ENCODE results near the gene KBTBD3.
"Not testable (repeated sequence)": the region's sequence is repeated elsewhere in the genome, so short reads cannot be mapped to it uniquely, and the experiment has no call there.

The KBTBD3 gene

DNA sequence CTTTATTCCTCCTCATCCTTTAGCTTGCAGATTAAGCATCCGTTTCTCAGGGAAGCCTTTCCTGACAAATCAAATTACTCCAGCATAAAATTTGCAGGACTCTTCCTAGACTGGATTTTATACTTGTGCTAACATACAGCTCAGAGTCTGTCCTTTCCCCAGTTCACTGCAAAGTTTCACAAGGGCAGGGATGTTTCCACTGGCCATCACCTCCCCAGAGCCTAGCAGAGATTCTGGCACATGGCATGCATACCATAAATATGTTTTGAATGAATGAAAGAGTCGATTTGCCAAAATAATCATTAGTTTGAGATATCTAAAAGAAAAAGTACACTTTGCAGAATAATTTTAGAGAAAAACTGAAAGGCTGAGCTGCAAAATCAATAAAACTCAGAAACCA lies 65.7 kb downstream of the KBTBD3 start:
- DNase-seq = no peak

- not testable (repeated sequence) for DNase-seq
Observed at GRCh38 chr11:106003094-106003493, 74.1 kb downstream of the KBTBD3 start.

- DNase-seq = no peak
Observed at GRCh38 chr11:106001304-106002012, 75.7 kb downstream of the KBTBD3 start.

Measured in right kidney (tissue), 1 donor.